ENCODE results near the gene ST3GAL3.

Gene ST3GAL3

DNA sequence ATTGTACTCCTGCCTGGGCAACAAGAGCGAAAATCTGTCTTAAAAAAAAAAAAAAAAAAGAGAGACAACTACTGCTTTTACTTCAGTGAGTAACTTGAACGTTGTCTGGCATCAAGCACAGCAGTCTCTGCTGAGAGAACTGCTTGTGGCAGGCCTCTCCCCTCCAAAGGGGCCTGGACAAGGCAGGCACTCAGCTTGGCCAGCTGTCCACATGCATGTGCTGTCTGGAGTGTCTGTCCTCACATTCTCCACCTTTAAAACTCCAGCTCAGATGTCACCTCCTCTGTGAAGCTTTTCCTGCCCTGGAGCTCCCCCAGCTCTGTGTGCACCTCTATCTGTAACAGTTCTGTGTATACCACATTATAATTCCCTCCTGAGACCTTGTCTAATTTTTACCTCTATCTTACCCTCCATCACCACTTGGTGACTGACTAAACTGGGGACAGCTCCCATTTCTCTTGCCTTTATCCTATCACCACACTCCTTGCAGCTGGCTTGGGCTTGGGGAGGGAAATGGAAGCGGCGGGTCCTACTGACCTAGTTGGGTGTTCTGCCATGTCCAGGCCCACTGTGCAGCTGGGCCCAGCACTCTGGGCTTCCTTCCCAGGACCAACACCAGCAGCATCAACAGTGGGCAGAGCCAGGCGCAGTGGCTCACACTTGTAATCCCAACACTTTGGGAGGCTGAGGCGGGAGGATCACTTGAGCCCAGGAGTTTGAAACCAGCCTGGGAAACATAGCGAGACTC, 154.8 kb downstream of the ST3GAL3 start:
- ChIA-PET POLR2A (interaction anchor here (0.7 kb wide), 1 partner anchor 38 kb away, joined by 3 read pairs; no protein-coding TSS in a partner anchor), CTCF (interaction anchor here (0.6 to 3.5 kb wide), 4 partner anchors 62 to 98 kb away, joined by 3 to 13 read pairs (median 4); no protein-coding TSS in a partner anchor)
- H3K9me3 ChIP-seq (ENCODE audit: control insufficient read depth, insufficient read depth, low read depth, low read length) = no peaks in the 10 kb centered on the region
- no peak overlapping the region for H3K27ac ChIP-seq (ENCODE audit: extremely low read depth, low read depth, low read length)
- TF ChIP-seq, protein P1, sequence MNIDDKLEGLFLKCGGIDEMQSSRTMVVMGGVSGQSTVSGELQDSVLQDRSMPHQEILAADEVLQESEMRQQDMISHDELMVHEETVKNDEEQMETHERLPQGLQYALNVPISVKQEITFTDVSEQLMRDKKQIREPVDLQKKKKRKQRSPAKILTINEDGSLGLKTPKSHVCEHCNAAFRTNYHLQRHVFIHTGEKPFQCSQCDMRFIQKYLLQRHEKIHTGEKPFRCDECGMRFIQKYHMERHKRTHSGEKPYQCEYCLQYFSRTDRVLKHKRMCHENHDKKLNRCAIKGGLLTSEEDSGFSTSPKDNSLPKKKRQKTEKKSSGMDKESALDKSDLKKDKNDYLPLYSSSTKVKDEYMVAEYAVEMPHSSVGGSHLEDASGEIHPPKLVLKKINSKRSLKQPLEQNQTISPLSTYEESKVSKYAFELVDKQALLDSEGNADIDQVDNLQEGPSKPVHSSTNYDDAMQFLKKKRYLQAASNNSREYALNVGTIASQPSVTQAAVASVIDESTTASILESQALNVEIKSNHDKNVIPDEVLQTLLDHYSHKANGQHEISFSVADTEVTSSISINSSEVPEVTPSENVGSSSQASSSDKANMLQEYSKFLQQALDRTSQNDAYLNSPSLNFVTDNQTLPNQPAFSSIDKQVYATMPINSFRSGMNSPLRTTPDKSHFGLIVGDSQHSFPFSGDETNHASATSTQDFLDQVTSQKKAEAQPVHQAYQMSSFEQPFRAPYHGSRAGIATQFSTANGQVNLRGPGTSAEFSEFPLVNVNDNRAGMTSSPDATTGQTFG (tag by site-specific recombination; IDR thresholded peaks at IDR 0.05; ENCODE audit: borderline replicate concordance) = no peak
- TF ChIP-seq ZNF624 (tag by site-specific recombination; IDR thresholded peaks at IDR 0.05) (no peak), ZNF157 (tag by site-specific recombination; IDR thresholded peaks at IDR 0.05) (no peak), ZNF48 (tag by site-specific recombination; IDR thresholded peaks at IDR 0.05) (no peak), ZNF600 (tag by site-specific recombination; IDR thresholded peaks at IDR 0.05) (no peak), ZNF529 (tag by site-specific recombination; IDR thresholded peaks at IDR 0.05; ENCODE audit: insufficient replicate concordance) (no peak), ZNF837 (tag by site-specific recombination; IDR thresholded peaks at IDR 0.05) (no peak), BCL11A (tag by site-specific recombination; IDR thresholded peaks at IDR 0.05; ENCODE audit: low read depth) (no peak)
- TF ChIP-seq, protein P2, sequence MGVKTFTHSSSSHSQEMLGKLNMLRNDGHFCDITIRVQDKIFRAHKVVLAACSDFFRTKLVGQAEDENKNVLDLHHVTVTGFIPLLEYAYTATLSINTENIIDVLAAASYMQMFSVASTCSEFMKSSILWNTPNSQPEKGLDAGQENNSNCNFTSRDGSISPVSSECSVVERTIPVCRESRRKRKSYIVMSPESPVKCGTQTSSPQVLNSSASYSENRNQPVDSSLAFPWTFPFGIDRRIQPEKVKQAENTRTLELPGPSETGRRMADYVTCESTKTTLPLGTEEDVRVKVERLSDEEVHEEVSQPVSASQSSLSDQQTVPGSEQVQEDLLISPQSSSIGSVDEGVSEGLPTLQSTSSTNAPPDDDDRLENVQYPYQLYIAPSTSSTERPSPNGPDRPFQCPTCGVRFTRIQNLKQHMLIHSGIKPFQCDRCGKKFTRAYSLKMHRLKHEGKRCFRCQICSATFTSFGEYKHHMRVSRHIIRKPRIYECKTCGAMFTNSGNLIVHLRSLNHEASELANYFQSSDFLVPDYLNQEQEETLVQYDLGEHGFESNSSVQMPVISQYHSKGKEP (tag by site-specific recombination; IDR thresholded peaks at IDR 0.05) = no peak
- TF ChIP-seq, protein P3, sequence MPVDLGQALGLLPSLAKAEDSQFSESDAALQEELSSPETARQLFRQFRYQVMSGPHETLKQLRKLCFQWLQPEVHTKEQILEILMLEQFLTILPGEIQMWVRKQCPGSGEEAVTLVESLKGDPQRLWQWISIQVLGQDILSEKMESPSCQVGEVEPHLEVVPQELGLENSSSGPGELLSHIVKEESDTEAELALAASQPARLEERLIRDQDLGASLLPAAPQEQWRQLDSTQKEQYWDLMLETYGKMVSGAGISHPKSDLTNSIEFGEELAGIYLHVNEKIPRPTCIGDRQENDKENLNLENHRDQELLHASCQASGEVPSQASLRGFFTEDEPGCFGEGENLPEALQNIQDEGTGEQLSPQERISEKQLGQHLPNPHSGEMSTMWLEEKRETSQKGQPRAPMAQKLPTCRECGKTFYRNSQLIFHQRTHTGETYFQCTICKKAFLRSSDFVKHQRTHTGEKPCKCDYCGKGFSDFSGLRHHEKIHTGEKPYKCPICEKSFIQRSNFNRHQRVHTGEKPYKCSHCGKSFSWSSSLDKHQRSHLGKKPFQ (tag by site-specific recombination; IDR thresholded peaks at IDR 0.05) = no peak
- TF ChIP-seq, protein P4, sequence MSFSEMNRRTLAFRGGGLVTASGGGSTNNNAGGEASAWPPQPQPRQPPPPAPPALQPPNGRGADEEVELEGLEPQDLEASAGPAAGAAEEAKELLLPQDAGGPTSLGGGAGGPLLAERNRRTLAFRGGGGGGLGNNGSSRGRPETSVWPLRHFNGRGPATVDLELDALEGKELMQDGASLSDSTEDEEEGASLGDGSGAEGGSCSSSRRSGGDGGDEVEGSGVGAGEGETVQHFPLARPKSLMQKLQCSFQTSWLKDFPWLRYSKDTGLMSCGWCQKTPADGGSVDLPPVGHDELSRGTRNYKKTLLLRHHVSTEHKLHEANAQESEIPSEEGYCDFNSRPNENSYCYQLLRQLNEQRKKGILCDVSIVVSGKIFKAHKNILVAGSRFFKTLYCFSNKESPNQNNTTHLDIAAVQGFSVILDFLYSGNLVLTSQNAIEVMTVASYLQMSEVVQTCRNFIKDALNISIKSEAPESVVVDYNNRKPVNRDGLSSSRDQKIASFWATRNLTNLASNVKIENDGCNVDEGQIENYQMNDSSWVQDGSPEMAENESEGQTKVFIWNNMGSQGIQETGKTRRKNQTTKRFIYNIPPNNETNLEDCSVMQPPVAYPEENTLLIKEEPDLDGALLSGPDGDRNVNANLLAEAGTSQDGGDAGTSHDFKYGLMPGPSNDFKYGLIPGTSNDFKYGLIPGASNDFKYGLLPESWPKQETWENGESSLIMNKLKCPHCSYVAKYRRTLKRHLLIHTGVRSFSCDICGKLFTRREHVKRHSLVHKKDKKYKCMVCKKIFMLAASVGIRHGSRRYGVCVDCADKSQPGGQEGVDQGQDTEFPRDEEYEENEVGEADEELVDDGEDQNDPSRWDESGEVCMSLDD (tag by site-specific recombination; IDR thresholded peaks at IDR 0.05) = no peak
- peaks cover 7% of the 10 kb centered on the region for H3K4me1 ChIP-seq (ENCODE audit: control insufficient read depth, insufficient read depth, low read length)
- H3K36me3 ChIP-seq (ENCODE audit: control insufficient read depth in 2 of 2, insufficient read depth in 1 of 2, low read length in 2 of 2) = no peaks in the 10 kb centered on the region
- H3K4me3 ChIP-seq (ENCODE audit: low read depth, low read length) = no peak overlapping the region

DNA sequence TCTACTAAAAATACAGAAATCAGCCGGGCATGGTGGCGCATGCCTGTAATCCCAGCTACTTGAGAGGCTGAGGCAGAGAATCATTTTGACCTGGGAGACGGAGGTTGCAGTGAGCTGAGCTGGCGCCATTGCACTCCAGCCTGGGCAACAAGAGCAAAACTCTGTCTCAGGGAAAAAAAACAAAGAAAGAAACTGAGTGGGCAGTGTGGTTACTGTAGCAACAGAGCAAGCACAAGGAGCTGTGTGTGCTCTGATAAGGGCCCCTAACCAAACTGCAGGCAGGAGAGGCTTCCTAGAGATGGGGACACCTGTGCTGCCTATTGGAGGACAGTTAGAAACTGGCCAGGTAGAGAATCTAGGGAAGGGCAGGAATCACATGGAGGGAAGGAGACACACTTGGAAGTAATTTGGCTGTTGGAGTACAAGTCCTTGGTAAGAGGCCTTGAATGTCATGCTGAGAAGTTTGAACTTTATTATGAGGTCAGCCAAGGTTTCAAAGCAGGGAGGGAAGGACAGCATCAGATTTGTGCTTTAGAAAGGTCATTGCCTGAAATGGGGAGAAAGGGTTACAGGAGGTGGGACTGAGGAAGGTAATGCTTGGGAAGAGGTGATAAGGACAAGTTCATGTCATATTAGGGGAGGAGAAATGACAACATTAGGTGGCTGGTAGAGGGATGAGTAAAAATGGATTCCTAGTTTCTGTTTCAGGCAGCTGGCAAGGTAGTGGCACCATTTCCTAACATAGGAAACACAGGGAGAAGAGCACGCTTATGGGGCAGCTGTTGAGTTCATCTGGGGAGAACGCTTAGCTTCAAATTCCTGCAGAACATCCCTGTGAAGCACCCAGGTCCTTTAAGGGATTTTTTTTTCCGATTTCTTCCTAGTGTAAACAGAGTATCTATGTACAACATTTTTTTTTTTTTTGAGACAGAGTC, 157.0 kb downstream of the ST3GAL3 start:
- Histone ChIP-seq H3K36me3 (ENCODE audit: control insufficient read depth in 2 of 2, insufficient read depth in 1 of 2, low read length in 2 of 2) (no peaks in the 10 kb centered on the region), H3K9me3 (ENCODE audit: control insufficient read depth, insufficient read depth, low read depth, low read length) (no peaks in the 10 kb centered on the region), H3K4me3 (ENCODE audit: low read depth, low read length) (no peak overlapping the region), H3K27ac (ENCODE audit: extremely low read depth, low read depth, low read length) (no peak overlapping the region), H3K4me1 (ENCODE audit: control insufficient read depth, insufficient read depth, low read length) (no peaks in the 10 kb centered on the region)
- TF ChIP-seq ZNF600 (tag by site-specific recombination; IDR thresholded peaks at IDR 0.05) (no peak), ZNF549 (tag by site-specific recombination; IDR thresholded peaks at IDR 0.05) (no peak), ZFP69B (tag by site-specific recombination; IDR thresholded peaks at IDR 0.05) (no peak), BCL11B (tag by site-specific recombination; IDR thresholded peaks at IDR 0.05; ENCODE audit: low read depth) (no peak), ZFHX2 (tag by site-specific recombination; conservative IDR thresholded peaks at IDR 0.05) (peak; percentile 35)
- TF ChIP-seq, protein P5, sequence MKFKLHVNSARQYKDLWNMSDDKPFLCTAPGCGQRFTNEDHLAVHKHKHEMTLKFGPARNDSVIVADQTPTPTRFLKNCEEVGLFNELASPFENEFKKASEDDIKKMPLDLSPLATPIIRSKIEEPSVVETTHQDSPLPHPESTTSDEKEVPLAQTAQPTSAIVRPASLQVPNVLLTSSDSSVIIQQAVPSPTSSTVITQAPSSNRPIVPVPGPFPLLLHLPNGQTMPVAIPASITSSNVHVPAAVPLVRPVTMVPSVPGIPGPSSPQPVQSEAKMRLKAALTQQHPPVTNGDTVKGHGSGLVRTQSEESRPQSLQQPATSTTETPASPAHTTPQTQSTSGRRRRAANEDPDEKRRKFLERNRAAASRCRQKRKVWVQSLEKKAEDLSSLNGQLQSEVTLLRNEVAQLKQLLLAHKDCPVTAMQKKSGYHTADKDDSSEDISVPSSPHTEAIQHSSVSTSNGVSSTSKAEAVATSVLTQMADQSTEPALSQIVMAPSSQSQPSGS (tag by site-specific recombination; IDR thresholded peaks at IDR 0.05; ENCODE audit: low read depth) = no peak
- TF ChIP-seq, protein P6, sequence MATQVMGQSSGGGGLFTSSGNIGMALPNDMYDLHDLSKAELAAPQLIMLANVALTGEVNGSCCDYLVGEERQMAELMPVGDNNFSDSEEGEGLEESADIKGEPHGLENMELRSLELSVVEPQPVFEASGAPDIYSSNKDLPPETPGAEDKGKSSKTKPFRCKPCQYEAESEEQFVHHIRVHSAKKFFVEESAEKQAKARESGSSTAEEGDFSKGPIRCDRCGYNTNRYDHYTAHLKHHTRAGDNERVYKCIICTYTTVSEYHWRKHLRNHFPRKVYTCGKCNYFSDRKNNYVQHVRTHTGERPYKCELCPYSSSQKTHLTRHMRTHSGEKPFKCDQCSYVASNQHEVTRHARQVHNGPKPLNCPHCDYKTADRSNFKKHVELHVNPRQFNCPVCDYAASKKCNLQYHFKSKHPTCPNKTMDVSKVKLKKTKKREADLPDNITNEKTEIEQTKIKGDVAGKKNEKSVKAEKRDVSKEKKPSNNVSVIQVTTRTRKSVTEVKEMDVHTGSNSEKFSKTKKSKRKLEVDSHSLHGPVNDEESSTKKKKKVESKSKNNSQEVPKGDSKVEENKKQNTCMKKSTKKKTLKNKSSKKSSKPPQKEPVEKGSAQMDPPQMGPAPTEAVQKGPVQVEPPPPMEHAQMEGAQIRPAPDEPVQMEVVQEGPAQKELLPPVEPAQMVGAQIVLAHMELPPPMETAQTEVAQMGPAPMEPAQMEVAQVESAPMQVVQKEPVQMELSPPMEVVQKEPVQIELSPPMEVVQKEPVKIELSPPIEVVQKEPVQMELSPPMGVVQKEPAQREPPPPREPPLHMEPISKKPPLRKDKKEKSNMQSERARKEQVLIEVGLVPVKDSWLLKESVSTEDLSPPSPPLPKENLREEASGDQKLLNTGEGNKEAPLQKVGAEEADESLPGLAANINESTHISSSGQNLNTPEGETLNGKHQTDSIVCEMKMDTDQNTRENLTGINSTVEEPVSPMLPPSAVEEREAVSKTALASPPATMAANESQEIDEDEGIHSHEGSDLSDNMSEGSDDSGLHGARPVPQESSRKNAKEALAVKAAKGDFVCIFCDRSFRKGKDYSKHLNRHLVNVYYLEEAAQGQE (tag by site-specific recombination; IDR thresholded peaks at IDR 0.05) = no peak
- POLR2A ChIA-PET = no interaction called here
- CTCF ChIA-PET = interaction anchor here (0.8 to 3.5 kb wide), 2 partner anchors 100 to 184 kb away, joined by 3 to 13 read pairs; no protein-coding TSS in a partner anchor
